H1 (cell line): Measurements from ENCODE around the gene TAGLN3. TPM values are rescaled to one million over a fixed set of nuclear protein-coding genes. Genes with fewer than 3 reads are reported as not detected.

Source experiments
- CEBPB ChIP-seq: IDR thresholded peaks from 2 replicates; pipeline ENCODE4 v1.6.1; 2012; ENCODE audit warnings: low read depth, low read length
- CHD1 ChIP-seq: IDR thresholded peaks from 2 replicates; pipeline ENCODE4 v1.6.1; 2012; ENCODE audit warnings: low read depth, low read length, improper control_type of control experiment
- JUN ChIP-seq: IDR thresholded peaks from 2 replicates; pipeline ENCODE4 v1.6.1; 2011; ENCODE audit warnings: low read depth, mild to moderate bottlenecking, improper control_type of control experiment, low read length
- RXRA ChIP-seq: IDR thresholded peaks from 2 replicates; pipeline ENCODE4 v1.6.1; 2011; ENCODE audit warnings: low read depth, mild to moderate bottlenecking, low read length, moderate library complexity; ENCODE audit not compliant: insufficient read depth
- polyA plus RNA-seq, 7 experiments: library from polyadenylated mRNA; depleted of rRNA in 3 of 7; stranded (reverse) in 5 of 7; unstranded in 2 of 7; fragments of >200 nt in 5 of 7; fragments of 200-250 nt in 2 of 7; gene quantifications; 1 replicate in 5 of 7; 2 replicates in 1 of 7; 4 replicates in 1 of 7; pipeline versions ENCODE4 v1.2.1 to v1.2.3, GENCODE V29; 2011 to 2013; ENCODE audit warnings: missing spikeins in 2 of 7, mixed read lengths in 2 of 7
- total RNA-seq: library from RNA; stranded (reverse); fragmentation: NEBNext Ultra II Directional; extraction: Animal tissue kit (Norgen Biotek cat#: 25700); gene quantifications from 2 replicates; pipeline ENCODE4 v1.2.1, GENCODE V29; 2021
- TF ChIP-seq, protein P1 (sequence below): IDR thresholded peaks from 2 replicates; pipeline ENCODE4 v1.6.1; 2012; ENCODE audit warnings: low read length, inconsistent platforms

The TAGLN3 gene
- total and polyA plus RNA-seq, 2 of the 8 experiments (the other 6 are each of a cell fraction or from before 2014, with no cell fraction given) = 6.3 to 7.5 TPM

DNA sequence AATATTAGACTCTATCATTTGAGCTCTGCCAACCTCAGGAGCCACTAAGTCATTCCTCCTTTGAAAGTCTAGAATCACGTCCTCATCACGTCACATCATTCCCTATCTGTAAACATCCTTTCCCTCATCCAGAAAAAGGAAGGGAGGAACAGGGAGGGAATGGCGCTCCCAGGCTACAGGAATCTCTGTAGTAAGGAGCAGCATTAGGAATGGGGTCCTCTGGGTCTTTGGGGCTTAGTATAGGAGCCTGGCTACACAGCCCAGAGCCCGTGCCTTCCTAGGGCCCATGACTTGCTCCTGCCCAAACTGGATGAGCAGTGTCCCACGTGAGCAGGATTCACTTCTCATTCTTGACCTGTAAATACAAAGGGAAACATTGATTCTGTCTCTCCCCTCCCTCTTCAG is 1.6 kb downstream of the TAGLN3 start (continued):
- TF ChIP-seq, protein P1, sequence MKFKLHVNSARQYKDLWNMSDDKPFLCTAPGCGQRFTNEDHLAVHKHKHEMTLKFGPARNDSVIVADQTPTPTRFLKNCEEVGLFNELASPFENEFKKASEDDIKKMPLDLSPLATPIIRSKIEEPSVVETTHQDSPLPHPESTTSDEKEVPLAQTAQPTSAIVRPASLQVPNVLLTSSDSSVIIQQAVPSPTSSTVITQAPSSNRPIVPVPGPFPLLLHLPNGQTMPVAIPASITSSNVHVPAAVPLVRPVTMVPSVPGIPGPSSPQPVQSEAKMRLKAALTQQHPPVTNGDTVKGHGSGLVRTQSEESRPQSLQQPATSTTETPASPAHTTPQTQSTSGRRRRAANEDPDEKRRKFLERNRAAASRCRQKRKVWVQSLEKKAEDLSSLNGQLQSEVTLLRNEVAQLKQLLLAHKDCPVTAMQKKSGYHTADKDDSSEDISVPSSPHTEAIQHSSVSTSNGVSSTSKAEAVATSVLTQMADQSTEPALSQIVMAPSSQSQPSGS = no peak
- no peak for TF ChIP-seq CEBPB
- TF ChIP-seq JUN = no peak
- TF ChIP-seq CHD1 = no peak
- no peak for TF ChIP-seq RXRA
